T-helper 2 cell treated with Interferon-gamma antibody and Interleukin-4, amounts not matched to agents 5 μg/mL and 100 μg/mL, for 36 hours (primary cell): ENCODE measurements around the gene CACNA1C.

Experiments
- DNase-seq: peaks from one replicate; pipeline ENCODE4 v3.0.0; 2021; ENCODE audit warnings: low spot score
- H3K27ac Mint-ChIP-seq: one replicate; pipeline ENCODE4 v1.8.0; 2021; ENCODE audit warnings: mild to moderate bottlenecking, mixed read lengths
- H3K27me3 Mint-ChIP-seq: one replicate; pipeline ENCODE4 v1.8.0; 2021; ENCODE audit warnings: low read depth, mixed read lengths
- H3K36me3 Mint-ChIP-seq: one replicate; pipeline ENCODE4 v1.8.0; 2021; ENCODE audit warnings: low read depth, mixed read lengths
- H3K4me1 Mint-ChIP-seq: one replicate; pipeline ENCODE4 v1.8.0; 2021; ENCODE audit warnings: low read depth, mixed read lengths
- H3K4me3 Mint-ChIP-seq: one replicate; pipeline ENCODE4 v1.8.0; 2022; ENCODE audit warnings: mild to moderate bottlenecking, moderate library complexity, mixed read lengths
- H3K9me3 Mint-ChIP-seq: one replicate; pipeline ENCODE4 v1.8.0; 2021; ENCODE audit warnings: mixed read lengths

Gene CACNA1C

DNA sequence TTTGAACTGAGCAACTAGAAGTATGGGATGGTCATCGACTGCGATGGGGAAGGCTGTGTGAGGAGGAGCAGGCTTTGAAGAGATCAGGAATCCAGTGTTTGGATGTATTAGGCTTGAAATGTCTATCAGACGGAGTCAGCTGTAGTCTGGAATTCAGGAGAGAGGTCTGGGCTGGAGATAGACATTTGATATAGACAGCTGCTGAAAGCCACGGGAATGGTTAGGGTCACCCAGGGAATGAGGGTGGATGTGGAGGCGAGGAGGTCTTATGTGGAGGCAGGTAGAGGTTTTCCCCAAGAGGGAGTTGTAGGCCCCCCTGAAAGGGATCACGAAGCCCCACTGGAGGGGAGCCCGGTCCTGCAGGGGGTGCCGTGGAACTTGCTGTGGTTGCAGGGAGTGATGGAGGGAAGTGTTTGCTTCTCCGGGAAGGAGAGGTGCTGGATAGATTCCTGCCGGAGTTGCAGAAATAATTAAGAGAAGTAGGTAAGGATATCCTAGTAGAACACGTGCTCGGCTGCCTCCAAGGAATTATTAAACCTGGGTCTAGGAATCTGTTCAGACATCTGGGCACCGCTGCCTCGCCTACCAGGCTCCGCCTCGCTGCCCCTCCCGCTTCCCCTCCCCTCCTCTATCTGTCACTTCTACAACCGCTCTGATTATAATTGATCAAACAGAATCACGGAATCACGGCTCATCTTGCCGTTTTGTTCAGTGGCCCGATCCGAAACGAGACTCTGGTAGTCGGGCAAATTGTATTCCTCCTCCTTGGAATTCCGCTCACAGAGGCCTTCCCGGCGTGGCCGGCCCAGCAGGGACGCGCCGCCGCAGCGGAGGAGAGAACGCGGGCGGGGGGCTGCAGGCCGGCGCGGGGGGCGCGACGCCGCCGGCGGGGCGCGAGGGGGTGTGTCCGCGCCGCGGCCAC is 826 bp upstream of the CACNA1C start:
- peaks cover 11% of the 10 kb centered on the region for H3K4me1 Mint-ChIP-seq
- H3K36me3 Mint-ChIP-seq: no peaks in the 10 kb centered on the region
- no peaks in the 10 kb centered on the region for H3K9me3 Mint-ChIP-seq
- H3K27me3 Mint-ChIP-seq: peaks cover 78% of the 10 kb centered on the region
- no peak for DNase-seq
- H3K27ac Mint-ChIP-seq: no peak overlapping the region
- H3K4me3 Mint-ChIP-seq: peak overlapping the region; percentile 71

DNA sequence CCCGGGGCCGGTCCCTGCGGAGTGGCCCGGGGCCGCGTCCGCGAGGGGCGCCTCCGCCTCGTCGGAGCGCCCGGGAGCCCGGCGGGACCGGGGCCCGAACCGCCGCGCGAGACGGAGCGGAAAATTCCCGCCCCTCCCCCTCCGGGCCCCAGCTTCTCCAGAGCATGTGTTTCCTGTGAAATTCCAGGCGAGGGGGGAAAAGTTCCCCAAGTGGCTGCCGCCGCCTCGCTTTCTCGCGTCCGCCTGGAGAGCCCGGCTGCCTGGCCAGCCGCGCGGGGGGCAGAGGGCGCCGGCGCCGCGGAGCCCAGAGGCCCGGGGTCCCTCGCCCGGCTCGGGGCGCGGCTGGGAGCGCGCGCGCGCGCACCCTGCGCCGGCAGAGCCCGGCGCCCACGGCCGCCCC is 904 bp downstream of the CACNA1C start:
- no peak for DNase-seq
- Mint-ChIP-seq H3K27me3 (peaks cover 82% of the 10 kb centered on the region), H3K27ac (no peak overlapping the region), H3K4me1 (peaks cover 11% of the 10 kb centered on the region), H3K4me3 (no peak overlapping the region), H3K36me3 (no peaks in the 10 kb centered on the region), H3K9me3 (no peaks in the 10 kb centered on the region)

DNA sequence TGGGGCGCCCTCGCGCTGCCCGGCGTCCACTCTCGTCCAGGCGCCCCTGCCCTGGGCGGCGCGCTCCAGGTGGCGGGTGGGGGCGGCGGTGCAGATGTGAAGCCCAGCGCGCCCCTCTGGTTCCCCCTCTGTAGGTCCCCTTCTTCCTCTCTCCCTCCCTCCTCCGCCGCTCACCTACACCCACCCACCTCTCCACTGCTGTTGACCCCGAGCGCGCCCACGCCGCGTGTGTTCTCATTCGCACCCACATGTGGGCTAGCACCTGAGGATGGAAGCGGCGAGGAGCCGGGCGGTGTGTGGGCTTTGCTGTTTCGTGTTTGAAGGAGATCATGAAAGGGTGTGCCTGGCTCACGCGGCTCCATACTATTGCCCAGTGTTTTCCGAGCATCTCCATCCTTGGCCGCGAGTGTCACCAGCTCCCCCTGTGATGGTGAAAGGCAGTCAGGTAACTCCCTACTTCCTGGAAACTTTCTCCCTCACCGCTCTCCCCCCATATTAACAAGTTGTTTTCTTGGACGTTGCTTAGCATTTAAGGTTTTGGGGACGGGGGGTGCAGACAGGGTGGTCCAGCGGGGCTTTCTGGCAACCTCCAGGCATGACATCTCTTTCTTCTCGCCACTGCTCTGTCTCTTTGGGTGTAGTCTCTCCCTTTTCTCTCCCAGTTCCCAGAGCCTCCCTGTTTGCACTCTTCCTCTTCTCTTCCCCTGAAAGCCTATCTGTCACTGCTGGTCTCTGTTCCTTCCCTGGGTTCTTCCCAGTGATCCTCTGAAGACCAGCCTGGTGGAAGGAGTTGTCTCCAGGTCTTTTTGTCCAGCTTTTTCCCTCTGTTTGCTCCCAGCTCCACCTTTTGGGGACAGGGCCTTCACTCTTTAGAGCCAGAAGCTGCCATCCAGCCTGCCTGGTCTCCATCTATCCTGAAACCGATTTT is 1.6 kb downstream of the CACNA1C start:
- Mint-ChIP-seq H3K4me1 (peaks cover 11% of the 10 kb centered on the region), H3K27ac (no peak overlapping the region), H3K9me3 (no peaks in the 10 kb centered on the region), H3K4me3 (peak overlapping the region; percentile 73), H3K36me3 (no peaks in the 10 kb centered on the region), H3K27me3 (peaks cover 82% of the 10 kb centered on the region)
- DNase-seq: peak; percentile 17

DNA sequence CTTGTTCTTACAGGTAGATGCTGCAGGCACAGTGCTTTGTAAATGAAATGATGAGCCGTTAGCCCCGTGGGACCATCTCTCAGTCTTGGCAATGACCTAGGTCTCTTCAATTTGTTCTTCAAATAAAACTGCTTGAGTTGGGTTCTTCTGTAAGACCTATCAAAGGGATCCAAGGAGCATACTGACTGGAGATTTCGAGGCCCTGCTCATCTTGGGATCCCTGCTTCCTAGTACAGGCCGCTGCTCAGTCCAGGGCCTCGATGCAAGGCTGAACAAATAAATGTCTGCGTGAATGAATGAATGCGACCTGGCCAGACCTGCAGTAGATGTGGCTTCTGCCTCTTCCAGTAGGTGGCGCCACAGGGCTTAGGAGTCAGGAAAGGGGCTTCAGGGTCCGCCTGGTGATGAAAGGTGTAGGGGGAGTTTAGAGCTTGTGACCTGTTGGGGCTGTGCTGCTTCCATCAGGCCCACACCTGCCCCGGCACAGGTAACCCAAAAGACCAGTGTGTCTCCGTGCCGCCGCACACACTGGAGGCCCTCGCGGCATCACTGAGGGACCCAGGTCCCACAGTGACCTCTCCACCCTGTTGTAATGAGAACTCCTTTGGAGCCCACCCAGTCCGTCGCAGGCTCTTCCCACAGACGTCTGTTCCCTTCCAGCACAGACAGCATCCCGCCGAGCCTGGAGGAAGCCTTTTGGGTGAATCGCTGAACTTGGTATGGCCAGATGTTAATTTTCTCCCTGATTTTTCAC is 4.4 kb downstream of the CACNA1C start:
- peaks cover 65% of the 10 kb centered on the region for H3K27me3 Mint-ChIP-seq
- H3K4me1 Mint-ChIP-seq: peaks cover 8% of the 10 kb centered on the region
- H3K4me3 Mint-ChIP-seq: no peak overlapping the region
- no peaks in the 10 kb centered on the region for H3K36me3 Mint-ChIP-seq
- H3K27ac Mint-ChIP-seq: no peak overlapping the region
- no peaks in the 10 kb centered on the region for H3K9me3 Mint-ChIP-seq
- DNase-seq: peak; percentile 10

DNA sequence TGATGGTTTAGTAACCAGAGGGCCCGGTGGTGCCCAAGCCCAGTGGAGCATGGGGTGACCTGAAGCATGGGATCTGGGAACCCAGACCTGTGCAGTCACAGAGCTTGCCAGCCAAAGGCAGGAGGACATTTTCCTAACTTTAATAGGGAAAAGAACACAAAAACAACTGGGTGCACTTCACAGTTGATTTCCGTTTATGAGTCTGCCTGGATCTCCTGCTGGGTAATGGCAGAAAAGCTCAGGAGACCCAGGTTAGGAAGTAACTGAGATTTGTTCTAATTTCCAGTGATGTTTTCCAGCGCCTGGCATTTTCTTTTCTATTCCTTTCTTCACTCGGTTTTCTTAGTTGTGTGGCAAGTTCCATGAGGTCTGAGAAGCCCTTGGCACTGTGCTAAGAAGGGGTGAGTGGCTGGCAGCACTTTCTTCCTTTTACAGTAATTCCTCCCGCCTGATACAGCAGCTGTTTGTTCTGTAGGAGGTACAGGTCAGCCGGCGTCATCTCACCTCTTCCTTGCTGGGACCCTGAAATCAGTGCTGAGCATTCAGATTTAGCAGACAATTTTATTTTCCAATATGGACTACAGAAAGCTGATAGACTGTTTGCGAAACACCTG is 5.1 kb downstream of the CACNA1C start:
- no peaks in the 10 kb centered on the region for H3K9me3 Mint-ChIP-seq
- no peak overlapping the region for H3K4me3 Mint-ChIP-seq
- peaks cover 8% of the 10 kb centered on the region for H3K4me1 Mint-ChIP-seq
- H3K36me3 Mint-ChIP-seq: no peaks in the 10 kb centered on the region
- no peak overlapping the region for H3K27ac Mint-ChIP-seq
- no peak for DNase-seq
- H3K27me3 Mint-ChIP-seq: peaks cover 65% of the 10 kb centered on the region

DNA sequence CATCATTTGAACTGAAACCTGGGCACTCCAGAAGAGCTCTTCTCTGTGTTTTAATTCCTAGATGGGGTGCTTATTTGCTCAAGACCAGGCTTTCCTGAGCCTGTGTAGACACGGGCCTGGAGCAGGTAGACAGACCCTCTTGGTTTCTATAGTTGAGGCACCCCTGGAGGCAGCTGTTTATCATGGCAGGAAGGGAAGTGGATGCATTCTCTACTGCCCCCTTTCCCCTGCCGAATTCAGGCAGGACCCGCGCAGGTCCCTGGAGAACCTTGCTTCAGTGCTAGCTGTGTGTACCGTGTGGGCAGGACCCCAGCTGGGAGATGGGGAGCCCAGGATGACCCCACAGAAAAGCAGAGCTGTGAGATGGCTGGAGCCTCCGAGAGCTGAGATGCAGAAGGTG is 6.0 kb downstream of the CACNA1C start:
- no peak for DNase-seq
- Mint-ChIP-seq H3K27ac (no peak overlapping the region), H3K4me1 (peaks cover 8% of the 10 kb centered on the region), H3K27me3 (peaks cover 63% of the 10 kb centered on the region), H3K9me3 (no peaks in the 10 kb centered on the region), H3K36me3 (no peaks in the 10 kb centered on the region), H3K4me3 (no peak overlapping the region)

DNA sequence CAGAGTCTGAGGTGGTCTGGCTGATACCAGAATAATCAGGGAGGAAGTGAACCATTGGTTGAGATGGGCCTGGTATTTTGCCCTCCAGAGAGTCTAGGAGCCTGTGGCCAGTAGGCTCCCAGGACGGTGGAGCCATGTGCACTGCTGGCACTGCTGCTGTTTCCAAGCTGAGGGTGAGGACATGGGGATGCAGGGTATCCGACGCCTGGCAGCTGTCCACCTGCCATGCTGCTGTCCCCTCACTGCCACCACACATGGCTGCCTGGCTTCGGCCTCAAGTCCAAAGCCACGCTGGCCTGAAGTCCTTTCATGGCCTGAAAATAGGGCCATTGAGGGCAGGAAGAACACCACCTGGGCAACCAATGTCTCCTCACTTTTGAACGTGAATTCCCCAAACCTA is 8.6 kb downstream of the CACNA1C start:
- H3K27ac Mint-ChIP-seq: no peak overlapping the region
- H3K36me3 Mint-ChIP-seq: no peaks in the 10 kb centered on the region
- no peak for DNase-seq
- peaks cover 10% of the 10 kb centered on the region for H3K4me1 Mint-ChIP-seq
- no peak overlapping the region for H3K4me3 Mint-ChIP-seq
- no peaks in the 10 kb centered on the region for H3K9me3 Mint-ChIP-seq
- H3K27me3 Mint-ChIP-seq: peaks cover 46% of the 10 kb centered on the region

DNA sequence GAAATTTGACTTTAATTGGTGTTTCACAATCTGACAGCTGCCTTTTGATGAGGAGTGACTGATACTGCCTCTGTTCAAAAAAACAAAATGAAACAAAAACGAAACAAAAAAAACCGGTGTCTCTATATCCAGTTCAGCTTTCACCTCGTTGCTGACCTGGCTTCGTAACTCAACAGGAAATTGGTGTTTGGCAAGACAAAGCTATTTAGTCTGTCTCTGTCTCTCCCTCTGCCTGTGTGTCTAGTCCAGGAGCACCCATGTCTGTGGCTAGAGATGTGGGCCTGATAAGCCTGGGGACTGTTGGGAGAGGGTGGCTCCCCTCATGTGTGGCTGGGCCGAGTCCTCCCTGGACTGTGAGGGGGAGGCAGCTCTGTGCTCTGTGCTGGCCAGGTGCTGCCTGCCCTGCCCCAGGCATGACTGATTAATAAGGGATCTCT is 11.3 kb downstream of the CACNA1C start:
- Mint-ChIP-seq H3K9me3 (peaks cover under 1% of the 10 kb centered on the region), H3K36me3 (no peaks in the 10 kb centered on the region), H3K4me1 (peaks cover 10% of the 10 kb centered on the region), H3K4me3 (peak overlapping the region; percentile 74), H3K27ac (peak overlapping the region; percentile 85), H3K27me3 (peaks cover 28% of the 10 kb centered on the region)
- no peak for DNase-seq

DNA sequence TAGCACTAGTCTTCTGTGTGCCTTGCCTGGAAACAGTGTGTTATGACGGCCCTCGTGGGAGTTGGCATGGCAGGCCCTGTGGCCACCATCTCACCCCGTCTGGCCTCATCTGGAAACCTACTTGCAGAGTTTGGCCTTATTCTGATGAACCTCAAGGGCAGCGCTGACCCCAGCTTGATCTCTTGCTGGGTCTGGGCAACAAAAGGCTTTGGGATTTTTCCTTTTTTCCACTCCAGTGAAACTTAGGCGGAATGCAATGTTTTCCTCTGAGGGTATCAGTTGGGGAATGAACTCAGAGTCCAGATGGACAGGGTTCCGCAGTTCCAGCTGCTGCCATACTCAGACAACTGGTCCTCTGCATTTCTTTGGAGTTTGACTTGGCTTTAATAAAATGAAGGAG is 15.9 kb downstream of the CACNA1C start:
- no peak for DNase-seq
- Mint-ChIP-seq H3K9me3 (peaks cover 20% of the 10 kb centered on the region), H3K27me3 (peaks cover 14% of the 10 kb centered on the region), H3K4me1 (peaks cover 10% of the 10 kb centered on the region), H3K36me3 (no peaks in the 10 kb centered on the region), H3K27ac (no peak overlapping the region), H3K4me3 (no peak overlapping the region)

DNA sequence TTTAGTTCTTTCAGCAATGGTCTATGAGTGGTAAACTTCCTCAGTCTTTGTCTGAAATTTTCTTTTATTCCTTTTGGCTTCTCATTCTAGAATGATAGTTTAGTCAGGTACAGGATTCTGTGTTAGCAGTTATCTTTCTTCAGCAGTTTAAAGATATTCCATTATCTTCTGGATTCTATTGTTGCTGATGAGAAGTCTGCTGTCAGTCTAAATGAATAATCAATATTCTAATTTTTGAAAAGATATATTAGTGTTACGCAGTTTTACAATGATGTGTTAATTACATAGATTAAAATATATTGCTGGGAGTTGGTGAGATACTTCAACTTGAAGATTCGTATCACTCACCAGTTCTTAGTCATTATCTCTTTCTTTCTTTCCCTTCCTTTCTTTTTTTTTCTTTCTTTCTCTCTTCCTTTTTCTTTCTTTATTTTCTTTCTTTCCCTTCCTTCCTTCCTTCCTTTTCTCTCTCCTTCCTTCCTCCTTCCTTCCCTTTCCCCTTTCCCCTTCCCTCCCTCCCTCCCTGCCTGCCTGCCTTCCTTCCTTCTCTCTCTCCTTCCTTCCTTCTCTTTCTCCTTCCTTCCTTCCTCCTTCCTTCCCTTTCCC is 17.8 kb downstream of the CACNA1C start:
- no peaks in the 10 kb centered on the region for H3K4me1 Mint-ChIP-seq
- no peaks in the 10 kb centered on the region for H3K36me3 Mint-ChIP-seq
- no peak for DNase-seq
- H3K9me3 Mint-ChIP-seq: peaks cover 20% of the 10 kb centered on the region
- peaks cover 15% of the 10 kb centered on the region for H3K27me3 Mint-ChIP-seq
- H3K4me3 Mint-ChIP-seq: no peak overlapping the region
- no peak overlapping the region for H3K27ac Mint-ChIP-seq

DNA sequence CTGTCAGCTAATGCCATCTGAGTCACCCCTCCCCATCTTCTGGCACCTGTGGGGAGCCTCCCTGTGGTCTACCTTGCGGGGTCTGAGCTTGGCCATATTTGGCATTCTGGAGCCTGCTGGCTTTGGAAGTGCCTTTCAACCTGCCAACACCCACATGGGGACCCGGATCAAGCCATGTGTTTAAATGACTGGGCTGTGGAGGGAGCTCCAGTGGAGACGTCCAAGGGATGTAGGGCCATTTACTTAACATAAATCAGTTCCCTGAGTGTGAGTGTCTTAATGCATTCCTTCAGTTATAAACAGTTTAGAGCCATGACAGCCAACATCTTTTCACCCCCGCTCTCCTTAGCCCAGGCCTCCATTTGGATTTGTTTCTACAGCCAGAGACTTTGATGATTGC is 22.0 kb downstream of the CACNA1C start:
- DNase-seq: no peak
- Mint-ChIP-seq H3K36me3 (no peaks in the 10 kb centered on the region), H3K27ac (no peak overlapping the region), H3K9me3 (peaks cover 14% of the 10 kb centered on the region), H3K4me3 (no peak overlapping the region), H3K27me3 (peaks cover 9% of the 10 kb centered on the region), H3K4me1 (no peaks in the 10 kb centered on the region)

DNA sequence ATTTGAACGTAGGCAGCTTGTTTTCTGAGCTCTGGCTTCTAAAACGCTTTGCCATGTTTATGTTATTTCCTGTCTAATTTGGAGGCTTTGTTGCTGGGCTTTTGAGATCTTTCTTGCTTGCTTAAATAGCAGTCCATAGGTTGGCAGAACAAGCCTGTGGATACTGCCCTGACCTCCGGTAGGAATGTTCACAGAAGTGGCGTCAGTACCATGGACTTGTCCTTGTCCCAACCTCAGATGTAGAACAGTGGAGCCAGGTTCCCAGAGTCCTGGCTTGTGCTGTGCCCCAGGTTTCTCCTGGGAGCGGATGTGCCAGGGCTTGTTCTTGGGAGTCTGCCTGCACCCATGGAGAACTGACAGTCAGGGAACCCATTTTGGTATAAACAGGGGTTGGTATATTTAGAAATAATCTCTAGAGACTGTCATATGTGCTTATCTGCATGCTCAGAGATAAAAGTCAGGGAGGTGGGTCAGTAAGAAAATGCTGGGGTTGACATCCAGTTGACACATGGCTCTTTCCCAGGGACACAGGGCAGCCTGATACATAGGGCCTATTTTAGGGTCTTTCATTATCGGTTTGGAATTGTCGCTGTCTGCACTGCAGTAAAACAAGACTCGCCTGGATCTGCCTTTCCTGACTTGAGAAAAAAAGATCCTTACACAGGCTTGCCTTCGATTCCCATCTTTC is 22.9 kb downstream of the CACNA1C start:
- no peak for DNase-seq
- Mint-ChIP-seq H3K27ac (no peak overlapping the region), H3K36me3 (no peaks in the 10 kb centered on the region), H3K27me3 (peaks cover 9% of the 10 kb centered on the region), H3K9me3 (peaks cover 10% of the 10 kb centered on the region), H3K4me1 (no peaks in the 10 kb centered on the region), H3K4me3 (no peak overlapping the region)
